HEK293T (cell line): ENCODE results near the gene CAPZB.

Experiments
- ELF4 ChIP-seq: fragments of 450-650 bp; IDR thresholded peaks from 2 replicates; pipeline ENCODE4 v1.6.1; 2017; ENCODE audit warnings: antibody characterized with exemption
- FOXM1 ChIP-seq: fragments of 450-650 bp; IDR thresholded peaks from 2 replicates; pipeline ENCODE4 v1.6.1; 2017; ENCODE audit warnings: mild to moderate bottlenecking, borderline replicate concordance
- HDGF ChIP-seq: fragments of 450-650 bp; IDR thresholded peaks from 2 replicates; pipeline ENCODE4 v1.6.1; 2017; ENCODE audit warnings: antibody characterized with exemption, borderline replicate concordance
- L3MBTL2 ChIP-seq: fragments of 450-650 bp; conservative IDR thresholded peaks from 2 replicates; pipeline ENCODE4 v1.6.1; 2016; ENCODE audit warnings: mild to moderate bottlenecking
- ZNF384 ChIP-seq: fragments of 450-650 bp; IDR thresholded peaks from 2 replicates; pipeline ENCODE4 v1.6.1; 2016

DNA sequence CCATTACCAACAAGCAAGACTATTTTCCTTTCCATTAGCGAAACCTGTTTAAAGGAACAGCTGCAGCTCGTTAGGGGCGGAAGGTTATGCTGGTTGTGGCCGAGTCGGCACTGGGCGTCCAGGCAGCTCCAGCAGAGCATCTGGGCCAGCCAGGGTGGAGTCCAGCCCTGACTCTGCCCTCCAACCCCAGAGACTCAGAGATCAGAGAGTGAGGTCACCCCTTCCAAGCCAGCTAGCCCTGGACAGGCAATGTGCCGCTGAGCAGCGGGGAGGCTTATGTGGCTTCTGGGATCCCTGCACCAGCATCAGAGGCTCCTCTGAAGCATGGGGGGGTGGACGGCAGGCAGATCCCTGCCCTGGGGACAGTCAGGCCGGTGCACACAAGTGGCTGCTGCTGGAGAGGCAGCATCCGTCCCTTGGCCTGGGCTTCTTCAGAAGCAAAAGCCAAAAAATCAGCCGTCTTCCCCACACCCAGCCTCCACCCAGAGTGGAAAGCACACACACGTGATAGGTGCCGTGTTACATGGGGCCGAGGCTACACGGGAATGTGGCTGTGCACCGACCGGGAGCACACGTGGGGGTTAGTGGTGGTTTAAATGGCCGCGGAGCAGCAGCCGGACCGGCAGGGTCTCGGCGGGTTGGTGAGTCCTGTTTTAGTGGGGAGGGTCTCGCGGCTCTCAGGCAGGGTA, 143.1 kb downstream of the CAPZB start:
- TF ChIP-seq L3MBTL2 (no peak), FOXM1 (no peak), ELF4 (no peak), HDGF (no peak), ZNF384 (no peak)
